Measurements from ENCODE around the gene PHLPP1. TPM values are rescaled to one million over a fixed set of nuclear protein-coding genes. Genes with fewer than 3 reads are reported as not detected.

Gene PHLPP1
- total RNA-seq, 1 experiment from 2014 or later, result 13.7 TPM

DNA sequence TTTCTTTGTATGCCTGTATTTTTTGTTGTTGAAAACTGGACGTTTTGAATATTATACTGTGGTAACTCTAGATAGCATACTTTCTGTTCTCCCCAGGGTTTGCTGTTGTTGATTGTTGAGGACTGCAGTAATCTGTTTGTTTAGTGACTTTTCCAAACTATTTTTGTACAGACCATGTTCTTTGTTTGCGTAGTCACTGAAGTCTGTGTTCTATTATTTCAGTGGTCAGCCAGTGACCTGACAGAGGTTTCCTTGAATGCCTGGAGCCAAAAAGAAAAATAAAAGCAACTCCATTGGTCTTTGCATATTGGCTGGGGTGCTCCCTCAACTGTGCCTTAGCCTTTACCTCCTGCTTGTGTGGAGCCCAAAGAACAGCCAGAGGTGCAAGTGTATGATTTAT, 42.7 kb upstream of the PHLPP1 start:
- Histone ChIP-seq H3K4me3 (ENCODE audit: low read depth, low read length, poor library complexity, severe bottlenecking) (no peak overlapping the region), H3K9me3 (ENCODE audit: low read depth, low read length, poor library complexity, severe bottlenecking) (peaks cover 7% of the 10 kb centered on the region), H3K4me1 (ENCODE audit: insufficient read depth, low read length, poor library complexity, severe bottlenecking) (peaks cover 18% of the 10 kb centered on the region), H3K36me3 (ENCODE audit: insufficient read depth, low read length, poor library complexity, severe bottlenecking) (no peaks in the 10 kb centered on the region), H3K27me3 (replicated peaks; ENCODE audit: insufficient read depth, low read depth, low read length, poor library complexity) (no peaks in the 10 kb centered on the region), H3K27ac (ENCODE audit: low read depth, low read length, poor library complexity, severe bottlenecking) (no peak overlapping the region)
- CTCF ChIA-PET, result no interaction called here
- TF ChIP-seq CTCF (conservative IDR thresholded peaks at IDR 0.05; ENCODE audit: low read depth, low read length) (no peak), EZH2 (IDR thresholded peaks at IDR 0.05; ENCODE audit: borderline replicate concordance, low read depth, low read length, poor library complexity, severe bottlenecking) (no peak)
- DNase-seq (ENCODE audit: low spot score), result no peak
- BruUV-seq (replicated peaks), result no TSS peak
- intact Hi-C loops (cut with micrococcal nuclease; ENCODE audit: unreplicated experiment), result loop anchor here (2.0 to 5.0 kb wide), 2 partner anchors 225 to 704 kb away; no protein-coding TSS in a partner anchor
- POLR2A ChIA-PET (ENCODE audit: low non-redundant PET), result interaction anchor here (0.5 kb wide), 1 partner anchor 149 kb away, joined by 17 read pairs; no protein-coding TSS in a partner anchor

DNA sequence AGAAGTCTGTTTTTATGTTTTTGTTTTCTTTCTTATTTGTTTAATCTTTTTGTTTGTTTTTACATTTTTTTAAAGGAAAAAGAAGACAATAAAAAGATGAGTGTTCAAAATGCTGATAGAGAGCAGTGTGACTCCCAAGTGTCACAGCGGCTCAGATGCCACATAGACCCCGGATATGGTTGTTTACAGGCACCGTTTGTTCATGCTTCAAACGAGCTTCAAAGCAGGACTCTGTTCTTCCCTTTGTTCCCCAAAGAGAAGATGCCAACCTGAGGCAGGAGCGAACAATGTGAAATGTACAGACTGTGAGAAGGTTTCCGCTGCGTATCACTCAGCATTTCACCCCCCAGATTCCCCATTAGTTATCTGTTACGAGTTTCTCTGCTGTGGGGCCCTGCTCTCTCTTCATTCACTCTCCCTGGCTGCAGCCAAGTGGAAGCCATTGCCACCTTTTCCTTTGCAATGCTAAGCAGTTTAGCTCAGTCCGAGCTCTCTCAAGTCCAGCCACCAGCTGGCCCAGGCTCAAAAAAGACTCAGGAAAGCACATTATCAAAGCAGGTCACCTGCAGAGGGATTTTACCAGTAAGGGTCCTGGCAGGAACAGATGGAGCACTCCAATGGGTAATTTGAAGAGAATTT, 36.4 kb upstream of the PHLPP1 start:
- intact Hi-C loops (cut with micrococcal nuclease; ENCODE audit: unreplicated experiment), result no loop called here
- TF ChIP-seq CTCF (conservative IDR thresholded peaks at IDR 0.05; ENCODE audit: low read depth, low read length), result no peak
- no peak for TF ChIP-seq EZH2 (IDR thresholded peaks at IDR 0.05; ENCODE audit: borderline replicate concordance, low read depth, low read length, poor library complexity, severe bottlenecking)
- H3K36me3 ChIP-seq (ENCODE audit: insufficient read depth, low read length, poor library complexity, severe bottlenecking), result no peaks in the 10 kb centered on the region
- BruUV-seq (replicated peaks), result no TSS peak
- H3K4me1 ChIP-seq (ENCODE audit: insufficient read depth, low read length, poor library complexity, severe bottlenecking), result peaks cover 28% of the 10 kb centered on the region
- ChIA-PET POLR2A (ENCODE audit: low non-redundant PET) (no interaction called here), CTCF (no interaction called here)
- no peak overlapping the region for H3K27ac ChIP-seq (ENCODE audit: low read depth, low read length, poor library complexity, severe bottlenecking)
- no peaks in the 10 kb centered on the region for H3K27me3 ChIP-seq (replicated peaks; ENCODE audit: insufficient read depth, low read depth, low read length, poor library complexity)
- H3K4me3 ChIP-seq (ENCODE audit: low read depth, low read length, poor library complexity, severe bottlenecking), result no peak overlapping the region
- no peaks in the 10 kb centered on the region for H3K9me3 ChIP-seq (ENCODE audit: low read depth, low read length, poor library complexity, severe bottlenecking)
- no peak for DNase-seq (ENCODE audit: low spot score)

GRCh38 chr18:62682371-62682770, 33.0 kb upstream of the PHLPP1 start:
- peak; percentile 84 for DNase-seq (ENCODE audit: low spot score)
- intact Hi-C loops (cut with micrococcal nuclease; ENCODE audit: unreplicated experiment), result no loop called here

More at GRCh38 chr18:62682371-62682770, 33.0 kb upstream of the PHLPP1 start:
- Histone ChIP-seq H3K27ac (ENCODE audit: low read depth, low read length, poor library complexity, severe bottlenecking) (no peak overlapping the region), H3K4me3 (ENCODE audit: low read depth, low read length, poor library complexity, severe bottlenecking) (no peak overlapping the region), H3K36me3 (ENCODE audit: insufficient read depth, low read length, poor library complexity, severe bottlenecking) (no peaks in the 10 kb centered on the region), H3K27me3 (replicated peaks; ENCODE audit: insufficient read depth, low read depth, low read length, poor library complexity) (no peaks in the 10 kb centered on the region), H3K4me1 (ENCODE audit: insufficient read depth, low read length, poor library complexity, severe bottlenecking) (peaks cover 22% of the 10 kb centered on the region), H3K9me3 (ENCODE audit: low read depth, low read length, poor library complexity, severe bottlenecking) (no peaks in the 10 kb centered on the region)
- TF ChIP-seq CTCF (conservative IDR thresholded peaks at IDR 0.05; ENCODE audit: low read depth, low read length) (no peak), EZH2 (IDR thresholded peaks at IDR 0.05; ENCODE audit: borderline replicate concordance, low read depth, low read length, poor library complexity, severe bottlenecking) (no peak)
- POLR2A ChIA-PET (ENCODE audit: low non-redundant PET), result no interaction called here
- no TSS peak for BruUV-seq (replicated peaks)
- CTCF ChIA-PET, result no interaction called here
